ENCODE measurements around the gene ARL2BP.

The ARL2BP gene

GRCh38 chr16:57283959-57284208 lies 38.8 kb downstream of the ARL2BP start:
- H3K36me3 ChIP-seq (ENCODE audit: control insufficient read depth, insufficient read depth, low read length) = no peaks in the 10 kb centered on the region
- TF ChIP-seq CTCF (IDR thresholded peaks at IDR 0.05; ENCODE audit: insufficient read depth, low read length, poor library complexity, severe bottlenecking) = no peak
- no peak overlapping the region for H3K4me3 ChIP-seq (replicated peaks; ENCODE audit: low read depth, low read length)
- H3K27me3 ChIP-seq (replicated peaks; ENCODE audit: control insufficient read depth, insufficient read depth, low read length) = no peaks in the 10 kb centered on the region; the same call in 1 of the 2 replicates
- DNase-seq (ENCODE audit: extremely low read depth, insufficient read length) = no peak

GRCh38 chr16:57284209-57284951 lies 39.3 kb downstream of the ARL2BP start, which contains the start of gene PLLP:
Gene PLLP, minus strand, starts transcription at chr16:57284672. Its CDS starts 132 bp downstream, at chr16:57284540.
- Histone ChIP-seq H3K4me3 (replicated peaks; ENCODE audit: low read depth, low read length) (peak within 1 kb of the TSS; percentile 60), H3K27me3 (replicated peaks; ENCODE audit: control insufficient read depth, insufficient read depth, low read length) (no peaks in the 10 kb centered on the region; the same call in 1 of the 2 replicates), H3K36me3 (ENCODE audit: control insufficient read depth, insufficient read depth, low read length) (no peaks in the 10 kb centered on the region)
- TF ChIP-seq CTCF (IDR thresholded peaks at IDR 0.05; ENCODE audit: insufficient read depth, low read length, poor library complexity, severe bottlenecking) = no peak
- peak; percentile 55 for DNase-seq (ENCODE audit: extremely low read depth, insufficient read length)

- DNase-seq (ENCODE audit: extremely low read depth, insufficient read length) = no peak
- TF ChIP-seq CTCF (IDR thresholded peaks at IDR 0.05; ENCODE audit: insufficient read depth, low read length, poor library complexity, severe bottlenecking) = no peak
- no peaks in the 10 kb centered on the region for H3K36me3 ChIP-seq (ENCODE audit: control insufficient read depth, insufficient read depth, low read length)
- no peaks in the 10 kb centered on the region; the same call in 1 of the 2 replicates for H3K27me3 ChIP-seq (replicated peaks; ENCODE audit: control insufficient read depth, insufficient read depth, low read length)
- H3K4me3 ChIP-seq (replicated peaks; ENCODE audit: low read depth, low read length) = peak overlapping the region; percentile 60
These were observed 39.9 kb downstream of the ARL2BP start for GRCh38 chr16:57284952-57285363.

- no peak overlapping the region for H3K4me3 ChIP-seq (replicated peaks; ENCODE audit: low read depth, low read length)
These were observed 40.3 kb downstream of the ARL2BP start for GRCh38 chr16:57285379-57285778.

GRCh38 chr16:57289391-57290257 lies 44.6 kb downstream of the ARL2BP start:
- no peak for TF ChIP-seq CTCF (IDR thresholded peaks at IDR 0.05; ENCODE audit: insufficient read depth, low read length, poor library complexity, severe bottlenecking)
- no peaks in the 10 kb centered on the region for H3K36me3 ChIP-seq (ENCODE audit: control insufficient read depth, insufficient read depth, low read length)
- no peak overlapping the region for H3K4me3 ChIP-seq (replicated peaks; ENCODE audit: low read depth, low read length)
- H3K27me3 ChIP-seq (replicated peaks; ENCODE audit: control insufficient read depth, insufficient read depth, low read length) = no peaks in the 10 kb centered on the region
- no peak for DNase-seq (ENCODE audit: extremely low read depth, insufficient read length)

More at GRCh38 chr16:57285379-57285778, 40.3 kb downstream of the ARL2BP start:
- Histone ChIP-seq H3K36me3 (ENCODE audit: control insufficient read depth, insufficient read depth, low read length) (no peaks in the 10 kb centered on the region), H3K27me3 (replicated peaks; ENCODE audit: control insufficient read depth, insufficient read depth, low read length) (no peaks in the 10 kb centered on the region; the same call in 1 of the 2 replicates)
- no peak for TF ChIP-seq CTCF (IDR thresholded peaks at IDR 0.05; ENCODE audit: insufficient read depth, low read length, poor library complexity, severe bottlenecking)
- DNase-seq (ENCODE audit: extremely low read depth, insufficient read length) = no peak
